Thyroid gland (tissue), 4 donors: ENCODE measurements around the gene RAB20.

Source experiments
- CTCF ChIP-seq, 6 experiments: fragments of 200-600 bp in 3 of 6; fragments of 450-650 bp in 3 of 6; sonication (generic) in 3 of 6; IDR thresholded peaks; one replicate each; pipeline ENCODE4 v1.5.1; 2016 to 2019; ENCODE audit warnings: antibody characterized with exemption in 6 of 6, mild to moderate bottlenecking in 2 of 6, inconsistent platforms in 1 of 6, moderate library complexity in 1 of 6
- POLR2A ChIP-seq, 2 donors: fragments of 450-650 bp; IDR thresholded peaks; one replicate each; pipeline ENCODE4 v1.6.1; 2017; ENCODE audit warnings: antibody characterized with exemption in 2 of 2, mild to moderate bottlenecking in 2 of 2, moderate library complexity in 1 of 2

- TF ChIP-seq POLR2A (IDR thresholded peaks at IDR 0.05) (no peak), CTCF (IDR thresholded peaks at IDR 0.05) (no peak)
These were observed 20.5 kb downstream of the RAB20 start for GRCh38 chr13:110540871-110541525.
